Activated effector memory CD4-positive, alpha-beta T cell treated with Interleukin-2 at 50 U/mL for 16 hours (primary cell): ENCODE data around the gene AUH.
"Not testable (repeated sequence)": the region's sequence is repeated elsewhere in the genome, so short reads cannot be mapped to it uniquely, and the experiment has no call there.

ENCODE experiments used
- DNase-seq: peaks from one replicate; pipeline ENCODE4 v3.0.0-alpha.2; 2020

The AUH gene

DNA sequence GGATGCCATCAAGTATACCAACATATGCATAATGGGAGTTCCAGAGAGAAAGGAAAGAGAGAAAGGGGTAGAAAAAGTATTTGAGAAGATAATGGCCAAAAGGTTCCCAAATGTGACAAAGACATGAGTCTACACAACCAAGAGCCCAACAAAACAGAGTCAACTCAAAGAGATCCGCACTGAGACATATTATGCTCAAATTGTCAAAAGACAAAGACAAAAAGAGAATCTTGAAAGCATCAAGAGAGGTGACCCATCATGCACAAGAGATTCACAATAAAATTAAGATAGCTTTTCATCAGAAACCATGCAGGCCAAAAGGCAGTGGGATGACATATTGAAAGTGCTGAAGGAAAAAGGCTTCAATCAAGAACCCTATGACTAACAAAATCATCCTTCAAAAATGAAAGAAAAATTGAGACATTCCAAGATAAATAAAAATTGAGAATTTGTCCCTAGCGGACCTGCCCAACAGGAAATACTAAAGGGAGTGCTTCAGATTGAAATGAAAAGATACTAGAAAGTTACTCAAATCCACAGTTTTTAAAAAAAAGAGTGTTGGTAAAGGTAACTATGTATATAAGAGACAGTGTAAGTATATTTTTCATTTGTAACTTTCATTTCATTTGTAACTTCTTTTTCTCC lies 160.9 kb downstream of the AUH start:
- DNase-seq: no peak

DNA sequence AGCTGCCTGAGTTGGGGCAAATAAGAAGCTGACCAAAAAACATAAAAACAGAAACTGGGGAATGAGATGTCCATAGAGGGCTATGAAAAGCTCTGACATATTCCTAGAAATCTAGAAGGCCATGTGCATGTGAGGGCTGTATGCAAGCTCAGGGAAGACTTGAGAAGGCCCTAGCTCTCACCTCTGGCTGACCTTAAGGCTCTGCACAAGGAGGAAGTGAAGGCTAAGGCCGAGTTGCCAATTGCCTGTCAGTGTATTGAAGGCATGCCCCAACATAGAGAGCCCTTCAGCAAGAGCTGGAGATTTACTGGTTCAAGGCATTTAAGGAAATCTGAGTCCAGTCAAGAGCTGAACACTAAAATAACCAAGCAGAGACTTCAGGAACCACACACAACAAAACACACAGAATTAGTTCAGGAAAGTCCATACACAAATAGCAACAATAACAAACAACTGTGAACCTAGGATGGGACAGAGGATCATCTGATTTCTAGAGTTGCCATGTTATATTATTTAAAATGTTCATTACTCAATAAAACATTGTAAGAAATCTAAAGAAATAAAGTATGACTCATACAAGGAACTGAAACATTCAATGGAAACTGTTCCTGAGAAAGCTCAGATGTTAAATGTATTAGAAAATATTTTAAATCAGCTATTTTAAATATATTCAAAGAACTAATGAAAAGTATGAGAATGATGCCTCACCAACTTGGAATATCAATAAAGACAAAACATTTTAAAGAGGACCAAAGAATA lies 161.8 kb downstream of the AUH start:
- DNase-seq: no peak

DNA sequence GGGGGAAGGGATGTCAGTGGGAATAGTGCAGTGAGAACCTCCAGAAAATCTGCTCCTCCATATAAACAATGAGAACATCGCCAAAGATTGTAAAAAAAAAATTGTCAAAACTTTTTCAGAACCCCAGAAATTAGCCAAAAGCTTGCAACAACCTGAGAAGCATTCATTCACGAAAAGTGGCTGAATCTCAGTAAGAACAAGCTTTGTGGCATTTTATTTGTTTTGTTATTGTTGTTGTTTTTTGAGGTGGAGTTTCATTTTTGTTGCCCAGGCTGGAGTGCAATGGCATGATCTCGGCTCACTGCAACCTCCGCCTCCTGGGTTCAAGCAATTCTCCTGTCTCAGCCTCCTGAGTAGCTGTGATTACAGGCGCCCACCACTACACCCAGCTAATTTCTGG lies 162.8 kb downstream of the AUH start:
- not testable (repeated sequence) for DNase-seq

DNA sequence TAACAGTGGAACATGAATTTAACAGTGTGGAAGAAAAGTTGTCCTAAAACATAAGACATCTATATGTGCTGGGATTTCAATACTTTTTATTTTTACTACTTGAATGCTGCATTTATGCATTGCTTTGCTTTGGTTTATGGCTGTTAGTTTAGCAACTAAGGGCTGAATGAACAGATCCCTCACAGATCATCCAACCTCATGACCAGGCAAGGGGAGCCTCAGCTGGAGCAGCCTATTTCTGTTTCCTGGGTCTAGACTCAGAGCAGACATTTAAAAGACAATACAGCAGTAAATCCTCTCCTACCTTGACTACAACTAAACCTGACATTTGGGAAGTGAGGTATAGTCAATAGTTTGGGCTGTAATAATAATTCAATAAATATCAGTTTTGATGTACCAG lies 163.3 kb downstream of the AUH start:
- DNase-seq: no peak

DNA sequence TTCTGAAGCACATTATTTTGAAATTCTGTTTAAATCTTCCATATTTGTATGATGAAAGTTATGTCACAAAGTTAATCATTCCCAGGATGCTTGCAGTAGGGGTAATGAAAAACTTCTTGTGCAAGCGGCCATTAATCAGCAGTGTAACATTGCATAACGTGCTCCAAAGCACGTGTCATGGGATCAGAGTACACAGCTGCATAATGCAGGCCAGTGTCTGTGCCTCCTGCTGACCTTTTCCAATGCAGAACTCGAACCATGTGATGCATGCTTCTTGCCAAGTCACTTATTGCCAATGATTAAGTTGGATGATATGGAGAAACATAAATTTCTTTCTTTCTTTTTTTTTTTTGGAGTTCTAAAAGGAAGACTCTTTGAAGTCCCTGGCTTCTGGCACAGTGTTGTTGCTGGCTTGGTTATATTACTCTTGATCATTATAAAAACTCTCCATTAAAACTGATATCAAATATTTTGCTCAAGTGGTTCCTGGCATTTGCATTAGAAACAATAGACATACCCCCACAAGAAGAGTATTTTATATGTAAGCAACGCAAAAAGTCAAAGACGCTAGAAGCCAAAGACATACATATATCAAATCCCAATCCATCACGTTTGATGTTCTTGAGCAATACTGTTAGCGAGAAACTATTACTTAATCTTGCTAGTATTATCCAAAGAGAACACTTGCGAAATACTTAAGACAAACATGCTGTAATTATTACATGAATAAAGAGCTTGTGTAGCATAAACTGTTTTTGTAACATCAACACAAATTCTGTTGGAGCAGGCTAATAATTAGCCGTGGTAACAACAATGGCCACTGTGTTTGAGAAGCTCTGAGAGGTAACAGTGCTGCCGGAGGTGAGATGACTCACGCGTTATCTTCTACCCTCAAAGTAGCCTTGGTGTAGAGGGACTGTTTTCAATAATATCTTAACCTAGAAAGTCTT lies 164.2 kb downstream of the AUH start:
- DNase-seq: no peak

DNA sequence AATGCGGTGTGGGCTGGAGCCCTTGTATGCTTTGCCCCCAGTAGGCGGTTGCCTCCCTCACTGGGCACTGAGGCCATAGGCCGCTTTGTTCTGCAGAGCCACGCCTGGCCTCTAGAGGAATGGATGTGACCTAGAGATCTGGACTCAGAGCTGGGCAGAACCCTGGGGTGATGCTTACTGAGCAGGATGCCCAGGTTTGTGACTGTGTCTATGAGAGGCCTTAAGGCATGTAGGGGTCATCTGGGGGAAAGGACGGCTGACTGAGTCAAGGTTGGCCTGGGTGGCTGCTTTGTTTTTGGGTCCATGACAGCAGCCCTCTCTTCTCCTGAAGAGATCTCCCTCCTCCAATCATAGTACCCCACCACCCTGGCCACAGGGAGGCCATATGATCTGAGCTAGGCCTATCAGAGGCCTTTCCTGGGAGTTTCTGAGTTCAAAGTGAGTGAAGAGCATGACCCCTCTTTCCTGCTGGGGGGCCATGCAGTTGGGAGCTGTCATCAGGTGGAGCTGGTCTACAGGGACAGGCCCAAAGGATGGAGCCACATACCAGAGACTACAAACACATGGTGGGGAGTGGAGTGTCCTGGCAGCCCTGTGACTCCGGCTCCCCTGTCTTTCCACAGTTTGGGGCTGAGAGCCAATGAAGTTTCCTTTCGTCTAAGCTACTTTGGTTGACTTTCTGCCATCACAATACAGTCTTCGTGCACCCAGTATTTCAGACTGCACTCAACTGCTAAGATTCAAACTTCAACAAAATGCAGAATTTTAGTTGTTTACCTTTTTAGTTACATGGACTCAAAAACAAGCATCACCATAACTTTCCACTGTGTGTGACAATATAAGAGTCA lies 165.4 kb downstream of the AUH start:
- no peak for DNase-seq

DNA sequence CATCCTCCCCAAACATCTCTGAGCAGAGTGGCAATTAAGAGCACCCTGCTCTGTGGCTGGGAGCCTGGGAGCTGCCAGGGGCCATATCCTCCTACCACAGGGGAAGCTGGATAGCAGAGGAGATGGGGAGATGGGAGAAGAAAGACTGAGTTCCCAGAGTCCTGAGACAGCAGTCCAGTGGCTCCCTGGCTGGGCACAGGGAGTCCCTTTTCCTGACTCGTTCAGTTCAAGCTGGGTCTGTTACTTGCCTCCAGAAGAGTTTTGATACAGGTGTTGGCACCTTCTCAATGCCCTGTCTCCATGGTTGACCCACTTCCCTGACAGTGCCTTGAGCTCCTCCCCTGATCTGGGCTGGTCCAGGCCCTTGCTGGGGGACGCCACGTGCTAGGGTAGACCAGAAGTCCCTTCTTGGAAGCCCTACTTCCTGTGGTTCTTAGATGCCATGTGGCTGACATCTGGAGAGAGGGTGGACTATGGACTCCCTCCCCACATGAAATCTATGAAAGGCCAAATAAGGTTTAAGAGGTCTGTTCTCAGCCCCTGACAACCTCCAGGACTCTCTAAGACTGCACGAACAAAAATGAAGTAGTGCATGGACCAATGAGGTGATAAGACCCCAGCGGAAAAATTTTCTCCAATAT lies 166.2 kb downstream of the AUH start:
- no peak for DNase-seq

DNA sequence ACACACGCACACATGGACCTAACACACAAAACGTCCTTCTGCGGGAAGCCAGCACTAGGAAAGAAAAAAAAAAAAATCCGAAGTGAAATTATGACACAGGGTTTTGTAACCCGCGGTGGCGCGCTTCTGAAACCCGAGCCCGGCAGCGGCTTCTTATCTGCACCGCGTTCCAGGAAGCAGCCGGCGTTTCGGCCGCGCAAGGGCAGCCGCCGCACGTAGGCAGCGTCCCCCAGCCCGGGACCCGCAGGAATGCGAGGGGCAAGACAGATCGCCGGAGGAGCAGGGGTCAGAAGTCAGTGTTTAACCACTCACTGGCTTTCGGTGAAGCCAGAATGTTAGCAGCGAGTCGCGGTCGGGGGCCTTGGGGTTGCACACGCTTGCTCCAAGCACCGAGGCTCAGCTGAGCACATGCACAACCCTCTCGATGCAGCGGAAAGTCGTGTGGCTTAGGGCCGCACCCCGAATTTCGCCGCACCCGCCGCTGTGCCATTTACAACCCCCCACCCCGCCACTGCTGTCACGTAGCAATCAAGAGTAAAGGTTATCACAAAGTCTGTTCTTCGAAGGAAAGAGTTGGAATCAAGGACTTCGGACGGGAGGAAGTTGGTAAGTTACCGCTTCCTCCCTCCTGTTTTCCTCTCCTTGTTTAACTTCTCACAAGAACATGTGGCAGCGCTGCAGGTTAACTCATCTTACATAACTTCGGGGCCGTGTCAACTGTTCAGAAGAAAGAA lies 167.9 kb downstream of the AUH start:
- DNase-seq: peak; percentile 67

DNA sequence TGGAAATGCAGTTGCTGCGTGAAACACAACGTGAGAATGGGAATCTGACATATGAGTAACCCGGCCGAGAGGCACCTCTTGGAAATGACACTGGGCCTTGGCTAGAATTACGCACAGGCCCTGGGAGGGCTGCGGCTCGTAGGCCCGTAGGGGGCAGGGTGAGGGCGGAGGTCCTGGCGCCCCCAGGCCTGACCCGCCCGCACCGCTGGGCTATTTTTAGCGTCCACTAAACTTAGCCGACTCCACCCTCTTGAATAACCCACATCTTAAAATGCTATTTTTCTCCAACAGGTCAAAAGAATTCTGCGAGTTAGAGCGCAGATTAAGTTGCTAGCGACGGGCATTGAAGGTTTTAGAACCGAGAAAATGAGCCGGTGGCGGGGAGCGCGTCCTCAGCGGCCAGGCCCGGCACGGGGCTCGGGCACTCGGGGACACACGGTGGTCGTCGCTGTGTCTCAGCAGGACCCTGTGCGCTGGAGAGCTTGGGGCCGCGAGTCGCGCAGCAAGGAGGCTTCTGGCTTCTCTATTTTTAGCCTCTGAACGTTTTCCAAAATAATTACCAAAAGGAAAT lies 168.5 kb downstream of the AUH start:
- peak; percentile 27 for DNase-seq

DNA sequence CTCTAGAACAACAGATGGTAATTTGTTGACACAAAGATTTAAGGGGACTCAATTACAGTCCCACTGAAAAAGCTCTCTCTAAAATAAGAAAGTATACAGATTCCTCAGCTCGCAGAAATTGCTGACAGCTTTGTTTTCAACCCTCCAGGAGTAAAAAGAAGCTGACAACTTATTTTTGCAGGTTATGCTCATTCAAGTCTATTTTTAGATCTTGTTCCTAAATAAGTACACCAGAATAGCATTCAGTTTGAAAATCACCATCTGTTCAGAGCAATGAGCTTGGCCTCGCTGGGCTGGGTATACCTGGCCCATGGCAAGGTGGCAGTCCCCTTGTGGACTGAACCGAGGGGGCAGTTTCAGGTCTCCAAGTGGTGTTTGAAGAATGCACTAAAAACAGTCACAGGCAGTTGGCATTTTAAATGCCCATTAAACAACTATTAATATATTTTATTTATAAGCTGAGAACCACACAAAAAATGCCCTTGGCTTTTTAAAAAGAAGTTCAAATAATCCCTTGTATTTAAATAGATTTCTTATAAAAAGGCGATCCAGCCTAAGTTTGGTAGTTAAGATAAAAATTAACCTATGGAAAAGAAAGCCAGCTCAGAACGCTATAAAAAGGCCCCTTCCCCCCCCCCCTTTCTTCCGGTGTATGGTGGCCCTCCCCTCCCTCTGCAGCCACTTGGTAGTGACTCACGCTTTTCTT lies 169.2 kb downstream of the AUH start:
- no peak for DNase-seq

DNA sequence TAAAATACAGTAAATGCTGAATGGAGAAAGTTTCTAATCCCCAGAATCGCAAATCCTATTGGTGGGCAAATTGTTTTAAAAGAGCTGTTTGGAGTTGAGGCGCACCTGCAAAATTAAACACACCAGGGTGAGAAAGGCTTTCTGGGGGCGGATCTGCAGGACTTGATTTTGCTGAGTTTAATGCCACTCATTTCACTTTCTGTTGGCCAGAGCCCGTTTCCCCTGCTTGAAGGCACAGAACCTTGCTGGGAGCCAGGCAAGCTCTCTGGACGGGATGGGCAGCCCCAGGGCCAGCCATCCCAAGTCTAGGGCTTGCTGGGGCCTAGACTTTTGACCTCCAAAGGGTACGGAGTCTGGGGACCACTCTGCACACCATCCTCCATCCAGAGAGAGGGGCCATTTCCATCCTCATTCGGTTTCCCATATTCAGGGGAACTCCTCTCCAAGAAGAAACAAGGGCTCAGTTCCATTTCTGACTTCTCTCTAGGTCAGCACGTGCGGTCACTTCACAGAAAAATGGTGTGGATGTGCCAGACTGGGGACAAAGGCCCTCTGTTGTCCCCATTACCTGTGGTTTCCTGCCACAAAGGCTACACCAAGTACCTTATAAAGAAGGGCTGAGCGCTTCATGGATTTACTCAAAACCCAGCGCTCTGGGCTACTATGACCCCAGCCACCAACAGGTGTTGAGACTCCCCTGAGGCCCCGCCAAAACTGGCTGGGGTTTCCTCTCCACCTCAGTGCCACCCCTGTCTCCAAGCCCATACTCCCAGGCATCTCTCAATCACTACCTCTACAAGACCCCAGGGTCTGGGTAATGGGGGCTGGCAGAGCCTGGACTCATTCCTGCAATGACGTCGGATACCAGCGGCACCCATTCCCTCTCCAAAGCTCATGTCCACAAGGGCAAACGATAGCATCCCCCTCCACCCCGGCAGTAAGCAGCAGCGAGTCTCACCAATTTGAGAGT lies 170.0 kb downstream of the AUH start:
- DNase-seq: no peak

DNA sequence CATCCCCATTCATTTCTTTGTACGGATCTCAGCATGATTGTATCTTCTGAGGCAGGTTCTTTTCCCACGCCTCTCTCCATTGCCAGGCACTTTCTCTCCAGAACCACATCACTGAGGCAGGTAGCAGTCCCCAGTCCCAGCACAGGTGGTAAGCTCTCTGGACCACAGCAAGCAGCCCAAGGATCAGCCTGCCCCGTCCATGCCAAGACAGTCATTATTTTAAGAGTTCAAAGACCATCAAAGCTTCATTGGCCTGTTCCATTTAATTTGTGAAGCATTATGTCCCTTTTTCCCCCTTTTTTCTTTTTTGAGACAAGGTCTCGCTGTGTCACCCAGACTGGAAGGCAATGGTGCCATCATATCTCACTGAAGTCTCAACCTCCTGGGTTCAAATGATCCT lies 171.7 kb downstream of the AUH start:
- DNase-seq: no peak

DNA sequence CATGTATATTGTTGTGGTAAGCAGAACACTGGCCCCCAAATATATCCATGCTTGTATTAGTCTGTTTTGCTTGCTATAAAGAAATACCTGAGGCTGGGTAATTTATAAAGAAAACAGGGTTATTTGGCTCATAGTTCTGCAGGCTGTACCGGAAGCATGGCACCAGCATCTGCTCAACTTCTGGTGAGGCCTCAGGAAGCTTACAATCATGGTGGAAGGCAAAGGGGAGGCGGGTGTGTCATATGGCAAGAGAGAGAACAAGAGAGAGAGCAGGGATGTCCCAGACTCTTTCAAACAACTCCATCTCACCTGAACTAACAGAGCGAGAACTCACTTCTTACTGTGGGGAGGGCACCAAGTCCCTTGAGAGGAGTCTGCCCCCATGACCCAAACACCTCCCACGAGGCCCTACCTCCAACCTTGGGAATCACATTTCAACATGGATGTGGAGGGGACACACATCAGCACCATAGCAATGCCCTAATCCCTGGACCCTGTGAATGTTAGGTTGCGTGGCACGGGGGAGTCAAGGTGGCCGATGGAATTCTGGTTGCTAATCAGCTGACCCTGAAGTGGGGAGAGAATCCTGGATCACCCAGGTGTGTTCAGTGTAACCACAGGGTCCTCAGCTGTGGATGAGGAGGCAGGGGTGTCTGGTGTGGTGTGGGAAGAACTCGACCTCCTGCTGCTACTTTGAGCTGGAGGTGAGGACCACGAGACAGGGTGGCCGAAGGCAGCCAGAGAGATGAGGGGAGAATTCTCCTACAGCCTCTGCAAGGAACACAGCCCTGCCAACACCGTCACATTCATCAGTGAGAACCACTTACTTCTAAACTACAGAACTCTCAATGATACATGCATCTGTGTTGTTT lies 172.8 kb downstream of the AUH start:
- DNase-seq: no peak

DNA sequence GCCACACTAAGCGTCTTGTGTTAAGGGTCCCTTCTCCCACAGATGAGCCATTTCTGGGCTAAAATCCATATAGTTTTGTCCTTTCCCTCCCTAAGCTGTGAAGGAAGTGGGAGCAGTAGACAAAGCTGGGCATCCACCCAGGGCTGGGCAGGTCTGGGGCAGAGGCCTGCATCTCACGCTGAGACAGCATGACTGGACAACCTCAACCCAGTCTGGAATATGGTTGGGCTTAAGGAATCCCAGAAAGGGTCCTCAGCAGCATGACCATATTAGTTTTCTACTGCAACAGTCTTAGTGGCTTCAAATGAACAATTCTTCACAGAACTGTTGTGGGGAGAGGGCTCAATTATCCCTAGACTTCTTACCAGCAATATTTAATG lies 173.8 kb downstream of the AUH start:
- no peak for DNase-seq

DNA sequence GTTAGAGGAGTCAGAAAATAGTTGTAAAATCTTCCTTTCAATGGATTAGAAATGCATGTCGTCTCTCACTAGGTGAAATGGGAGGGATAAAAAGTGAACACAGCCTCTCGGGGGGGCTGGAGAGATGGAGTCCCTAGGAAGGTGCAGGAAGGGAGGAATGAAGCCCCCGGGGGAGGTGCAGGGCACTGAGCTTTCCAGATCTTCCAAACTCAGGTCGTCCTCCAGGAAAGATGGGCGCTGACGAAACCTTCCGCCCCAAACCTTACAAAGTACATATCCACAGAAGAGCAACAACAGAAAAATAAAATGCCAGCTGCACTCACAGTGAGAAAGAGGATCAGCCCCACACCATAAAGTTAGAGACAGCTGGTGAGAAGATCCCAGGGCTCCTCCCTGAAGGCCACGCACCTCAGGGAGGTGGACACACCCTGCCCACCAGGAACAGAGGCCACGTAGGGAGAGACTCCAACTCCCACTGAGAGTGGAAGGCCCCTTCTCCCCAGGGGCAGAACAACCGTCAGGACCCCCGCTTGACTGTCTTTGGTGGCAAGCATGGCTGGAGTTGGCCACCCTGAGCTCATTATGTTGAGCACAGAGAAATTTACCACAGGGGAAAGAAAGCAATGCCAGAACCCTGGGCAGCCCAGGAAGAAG lies 174.3 kb downstream of the AUH start:
- no peak for DNase-seq

DNA sequence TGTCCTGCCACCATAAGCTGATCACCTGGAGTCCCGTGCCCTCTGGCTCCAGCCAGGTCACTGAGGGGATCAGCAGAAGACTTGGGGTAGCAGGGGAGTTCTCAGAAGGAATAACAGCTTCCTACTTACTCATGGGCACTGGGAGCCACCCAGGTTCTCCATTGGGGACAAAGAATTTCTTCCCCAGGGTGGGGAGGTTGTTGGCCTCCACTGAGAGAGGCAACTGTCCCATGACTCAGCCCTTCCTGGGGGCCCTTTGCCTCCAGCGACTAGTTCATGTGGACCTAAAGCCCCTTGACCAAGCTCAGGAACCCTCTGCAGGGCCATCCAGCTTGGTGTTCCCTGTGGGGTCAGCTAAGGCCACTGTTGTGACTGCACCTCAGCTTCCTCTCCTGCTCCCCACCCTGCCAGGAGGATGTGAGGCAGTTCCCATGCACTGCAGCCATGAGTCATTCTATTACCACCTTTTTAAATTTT lies 175.0 kb downstream of the AUH start:
- no peak for DNase-seq

DNA sequence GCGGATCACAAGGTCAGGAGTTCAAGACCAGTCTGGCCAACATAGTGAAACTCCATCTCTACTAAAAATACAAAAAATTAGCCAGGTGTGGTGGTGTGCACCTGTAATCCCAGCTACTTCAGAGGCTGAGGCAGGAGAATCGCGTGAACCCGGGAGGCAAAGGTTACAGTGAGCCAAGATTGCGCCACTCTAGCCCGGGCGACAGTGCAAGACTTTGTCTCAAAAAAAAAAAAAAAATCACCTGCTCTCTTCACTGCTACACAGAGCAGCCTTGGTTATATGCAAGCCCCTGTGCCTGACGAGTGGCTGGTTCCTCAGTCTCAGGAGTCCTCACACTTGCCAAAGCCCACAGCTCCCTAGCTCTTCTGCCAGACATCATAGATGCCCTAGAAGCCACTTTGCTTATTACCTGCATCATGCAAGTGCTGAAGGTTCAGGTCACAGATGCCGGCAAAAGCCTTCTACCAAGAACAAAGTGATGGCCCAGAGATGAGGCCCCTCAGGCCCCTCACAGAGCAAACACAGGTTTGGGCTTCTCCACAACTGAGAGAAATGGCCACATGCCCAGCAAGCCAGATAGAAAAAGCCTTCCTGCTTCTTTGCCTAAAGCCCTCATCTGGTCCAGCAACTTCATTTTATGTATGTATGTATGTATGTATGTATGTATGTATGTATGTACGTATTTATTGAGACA lies 176.4 kb downstream of the AUH start:
- no peak for DNase-seq
